ENCODE results near the gene FN1. TPM values are rescaled to one million over a fixed set of nuclear protein-coding genes. Genes with fewer than 3 reads are reported as not detected.
A peak's percentile ranks its signal among the peaks of the same experiment; 100 is the strongest.

FN1 gene
- total RNA-seq, 3 donors from 2014 or later = 74.9 to 295 (median 102) TPM

- Histone ChIP-seq H3K27ac (no peak overlapping the region), H3K4me3 (no peak overlapping the region), H3K27me3 (no peaks in the 10 kb centered on the region), H3K36me3 (no peaks in the 10 kb centered on the region), H3K9me3 (no peaks in the 10 kb centered on the region), H3K4me1 (no peaks in the 10 kb centered on the region)
- TF ChIP-seq, protein P1, sequence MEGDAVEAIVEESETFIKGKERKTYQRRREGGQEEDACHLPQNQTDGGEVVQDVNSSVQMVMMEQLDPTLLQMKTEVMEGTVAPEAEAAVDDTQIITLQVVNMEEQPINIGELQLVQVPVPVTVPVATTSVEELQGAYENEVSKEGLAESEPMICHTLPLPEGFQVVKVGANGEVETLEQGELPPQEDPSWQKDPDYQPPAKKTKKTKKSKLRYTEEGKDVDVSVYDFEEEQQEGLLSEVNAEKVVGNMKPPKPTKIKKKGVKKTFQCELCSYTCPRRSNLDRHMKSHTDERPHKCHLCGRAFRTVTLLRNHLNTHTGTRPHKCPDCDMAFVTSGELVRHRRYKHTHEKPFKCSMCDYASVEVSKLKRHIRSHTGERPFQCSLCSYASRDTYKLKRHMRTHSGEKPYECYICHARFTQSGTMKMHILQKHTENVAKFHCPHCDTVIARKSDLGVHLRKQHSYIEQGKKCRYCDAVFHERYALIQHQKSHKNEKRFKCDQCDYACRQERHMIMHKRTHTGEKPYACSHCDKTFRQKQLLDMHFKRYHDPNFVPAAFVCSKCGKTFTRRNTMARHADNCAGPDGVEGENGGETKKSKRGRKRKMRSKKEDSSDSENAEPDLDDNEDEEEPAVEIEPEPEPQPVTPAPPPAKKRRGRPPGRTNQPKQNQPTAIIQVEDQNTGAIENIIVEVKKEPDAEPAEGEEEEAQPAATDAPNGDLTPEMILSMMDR (IDR thresholded peaks at IDR 0.05) = no peak
- TF ChIP-seq POLR2AphosphoS5 (IDR thresholded peaks at IDR 0.05) (no peak), POLR2A (IDR thresholded peaks at IDR 0.05) (no peak)
- peak in 1 of 2 donors; percentile 26 for DNase-seq (ENCODE audit: low spot score in 2 of 2)
- intact Hi-C loops (cut with DNase I; ENCODE audit: low total_unique reads) = no loop called here
These were observed 63.7 kb downstream of the FN1 start for GRCh38 chr2:215371915-215372897.

GRCh38 chr2:215370112-215370965, 65.5 kb downstream of the FN1 start:
- no peaks in the 10 kb centered on the region for H3K4me1 ChIP-seq
- TF ChIP-seq, protein P1 (IDR thresholded peaks at IDR 0.05) = no peak
- TF ChIP-seq POLR2A (IDR thresholded peaks at IDR 0.05) = no peak
- no peak for TF ChIP-seq POLR2AphosphoS5 (IDR thresholded peaks at IDR 0.05)
- no peaks in the 10 kb centered on the region for H3K9me3 ChIP-seq
- DNase-seq (ENCODE audit: low spot score in 2 of 2) = no peak
- H3K36me3 ChIP-seq = no peaks in the 10 kb centered on the region
- no peak overlapping the region for H3K4me3 ChIP-seq
- H3K27me3 ChIP-seq = no peaks in the 10 kb centered on the region
- intact Hi-C loops (cut with DNase I; ENCODE audit: low total_unique reads) = no loop called here
- no peak overlapping the region for H3K27ac ChIP-seq

DNA sequence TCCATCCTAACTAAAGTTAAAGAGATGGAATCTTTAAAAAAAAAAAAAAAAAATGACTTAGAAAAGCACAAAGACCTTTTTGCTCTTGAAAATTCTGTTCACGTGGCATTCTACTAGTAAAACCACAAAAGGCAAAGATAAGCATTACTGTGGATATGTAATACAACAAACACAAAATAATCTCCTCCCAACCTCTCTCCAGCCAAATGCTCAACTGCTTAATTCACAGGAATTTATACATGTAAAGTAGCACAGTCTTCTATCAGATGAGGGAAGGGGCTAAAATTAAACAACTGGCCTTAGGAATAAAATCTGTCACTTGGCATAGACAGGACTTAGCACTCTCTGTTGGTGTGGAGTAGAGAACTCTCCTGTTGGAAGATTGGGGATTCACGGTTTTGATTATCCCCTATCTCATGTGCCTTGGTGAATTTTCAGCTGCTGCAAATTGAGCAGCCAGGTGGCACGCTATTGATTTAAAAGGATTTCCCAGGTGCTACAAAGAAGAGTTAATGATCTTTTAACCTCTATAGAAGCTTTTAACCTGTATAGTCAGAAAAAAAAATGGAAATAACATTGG, 66.6 kb downstream of the FN1 start:
- H3K4me3 ChIP-seq = no peak overlapping the region
- no peak for TF ChIP-seq POLR2AphosphoS5 (IDR thresholded peaks at IDR 0.05)
- TF ChIP-seq POLR2A (IDR thresholded peaks at IDR 0.05) = no peak
- TF ChIP-seq, protein P1 (IDR thresholded peaks at IDR 0.05) = no peak
- no peaks in the 10 kb centered on the region for H3K27me3 ChIP-seq
- no peak for DNase-seq (ENCODE audit: low spot score in 2 of 2)
- H3K27ac ChIP-seq = no peak overlapping the region
- no peaks in the 10 kb centered on the region for H3K36me3 ChIP-seq
- H3K9me3 ChIP-seq = no peaks in the 10 kb centered on the region
- intact Hi-C loops (cut with DNase I; ENCODE audit: low total_unique reads) = no loop called here
- no peaks in the 10 kb centered on the region for H3K4me1 ChIP-seq

DNA sequence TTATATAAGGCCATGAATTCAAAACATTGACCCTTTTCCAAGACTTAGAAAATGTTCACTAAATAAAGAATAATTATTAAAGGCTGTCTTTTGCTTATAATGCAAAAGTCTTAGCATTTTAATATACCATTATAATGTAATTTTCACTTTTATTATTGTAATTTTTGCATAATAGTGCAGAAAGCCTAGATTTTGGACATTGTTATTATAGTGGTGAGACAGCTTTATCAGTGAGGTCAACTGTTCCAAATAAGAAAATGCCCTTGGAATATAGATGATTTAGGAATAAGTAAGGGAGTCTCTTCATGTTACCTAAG, 67.4 kb downstream of the FN1 start:
- no peak for DNase-seq (ENCODE audit: low spot score in 2 of 2)
- Histone ChIP-seq H3K9me3 (no peaks in the 10 kb centered on the region), H3K27me3 (no peaks in the 10 kb centered on the region), H3K27ac (no peak overlapping the region), H3K4me1 (no peaks in the 10 kb centered on the region), H3K36me3 (no peaks in the 10 kb centered on the region), H3K4me3 (no peak overlapping the region)
- intact Hi-C loops (cut with DNase I; ENCODE audit: low total_unique reads) = no loop called here
- TF ChIP-seq POLR2AphosphoS5 (IDR thresholded peaks at IDR 0.05) (no peak), POLR2A (IDR thresholded peaks at IDR 0.05) (no peak)
- TF ChIP-seq, protein P1 (IDR thresholded peaks at IDR 0.05) = no peak

Measured in breast epithelium (tissue), 4 donors.